ENCODE data around the gene SLC4A5. TPM values are rescaled to one million over a fixed set of nuclear protein-coding genes. Genes with fewer than 3 reads are reported as not detected.

Gene SLC4A5
- total RNA-seq, 4 donors from 2014 or later = 3.2 to 30.4 (median 4.2) TPM

- Histone ChIP-seq H3K27me3 (no peaks in the 10 kb centered on the region), H3K4me1 (peaks cover 37% of the 10 kb centered on the region), H3K9me3 (no peaks in the 10 kb centered on the region), H3K36me3 (no peaks in the 10 kb centered on the region), H3K4me3 (peak overlapping the region; percentile 81), H3K27ac (no peak overlapping the region)
- no peak for DNase-seq (ENCODE audit: low spot score in 2 of 2)
- WGBS = 54% methylated on average over 8 of the region's 8 CpGs
- no peak for TF ChIP-seq EP300 (IDR thresholded peaks at IDR 0.05)
- TF ChIP-seq POLR2A (IDR thresholded peaks at IDR 0.05) = no peak
- TF ChIP-seq POLR2AphosphoS5 (IDR thresholded peaks at IDR 0.05) = no peak
- TF ChIP-seq, protein P1, sequence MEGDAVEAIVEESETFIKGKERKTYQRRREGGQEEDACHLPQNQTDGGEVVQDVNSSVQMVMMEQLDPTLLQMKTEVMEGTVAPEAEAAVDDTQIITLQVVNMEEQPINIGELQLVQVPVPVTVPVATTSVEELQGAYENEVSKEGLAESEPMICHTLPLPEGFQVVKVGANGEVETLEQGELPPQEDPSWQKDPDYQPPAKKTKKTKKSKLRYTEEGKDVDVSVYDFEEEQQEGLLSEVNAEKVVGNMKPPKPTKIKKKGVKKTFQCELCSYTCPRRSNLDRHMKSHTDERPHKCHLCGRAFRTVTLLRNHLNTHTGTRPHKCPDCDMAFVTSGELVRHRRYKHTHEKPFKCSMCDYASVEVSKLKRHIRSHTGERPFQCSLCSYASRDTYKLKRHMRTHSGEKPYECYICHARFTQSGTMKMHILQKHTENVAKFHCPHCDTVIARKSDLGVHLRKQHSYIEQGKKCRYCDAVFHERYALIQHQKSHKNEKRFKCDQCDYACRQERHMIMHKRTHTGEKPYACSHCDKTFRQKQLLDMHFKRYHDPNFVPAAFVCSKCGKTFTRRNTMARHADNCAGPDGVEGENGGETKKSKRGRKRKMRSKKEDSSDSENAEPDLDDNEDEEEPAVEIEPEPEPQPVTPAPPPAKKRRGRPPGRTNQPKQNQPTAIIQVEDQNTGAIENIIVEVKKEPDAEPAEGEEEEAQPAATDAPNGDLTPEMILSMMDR (IDR thresholded peaks at IDR 0.05) = no peak
Measured at GRCh38 chr2:74199871-74200305, 143.3 kb downstream of the SLC4A5 start.

DNA sequence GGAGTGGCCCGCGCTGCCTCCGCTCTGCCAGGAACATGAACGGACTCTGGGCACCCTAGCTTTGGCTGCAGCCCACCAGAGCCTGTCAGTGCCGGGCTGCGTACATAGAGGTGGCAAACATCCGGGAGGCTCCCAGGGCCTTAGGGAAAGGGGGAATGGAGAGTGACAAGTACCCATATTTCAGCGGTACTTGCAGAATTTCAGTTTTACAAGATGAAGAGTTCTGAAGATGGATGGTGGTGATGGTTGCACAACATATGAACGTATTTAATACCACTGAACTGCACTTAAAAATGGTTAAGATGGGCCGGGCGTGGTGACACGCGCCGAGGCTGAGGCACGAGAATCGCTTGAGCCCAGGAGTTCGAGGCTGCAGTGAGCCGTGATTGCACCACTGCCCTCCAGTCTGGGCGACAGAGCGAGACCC, 143.9 kb downstream of the SLC4A5 start:
- Histone ChIP-seq H3K9me3 (no peaks in the 10 kb centered on the region), H3K4me1 (peaks cover 35% of the 10 kb centered on the region), H3K27me3 (no peaks in the 10 kb centered on the region), H3K27ac (peak overlapping the region; percentile 94), H3K4me3 (peak overlapping the region; percentile 81), H3K36me3 (no peaks in the 10 kb centered on the region)
- TF ChIP-seq EP300 (IDR thresholded peaks at IDR 0.05) (no peak), POLR2AphosphoS5 (IDR thresholded peaks at IDR 0.05) (no peak)
- 12% methylated on average over 17 of the region's 20 CpGs for WGBS
- no peak for DNase-seq (ENCODE audit: low spot score in 2 of 2)

DNA sequence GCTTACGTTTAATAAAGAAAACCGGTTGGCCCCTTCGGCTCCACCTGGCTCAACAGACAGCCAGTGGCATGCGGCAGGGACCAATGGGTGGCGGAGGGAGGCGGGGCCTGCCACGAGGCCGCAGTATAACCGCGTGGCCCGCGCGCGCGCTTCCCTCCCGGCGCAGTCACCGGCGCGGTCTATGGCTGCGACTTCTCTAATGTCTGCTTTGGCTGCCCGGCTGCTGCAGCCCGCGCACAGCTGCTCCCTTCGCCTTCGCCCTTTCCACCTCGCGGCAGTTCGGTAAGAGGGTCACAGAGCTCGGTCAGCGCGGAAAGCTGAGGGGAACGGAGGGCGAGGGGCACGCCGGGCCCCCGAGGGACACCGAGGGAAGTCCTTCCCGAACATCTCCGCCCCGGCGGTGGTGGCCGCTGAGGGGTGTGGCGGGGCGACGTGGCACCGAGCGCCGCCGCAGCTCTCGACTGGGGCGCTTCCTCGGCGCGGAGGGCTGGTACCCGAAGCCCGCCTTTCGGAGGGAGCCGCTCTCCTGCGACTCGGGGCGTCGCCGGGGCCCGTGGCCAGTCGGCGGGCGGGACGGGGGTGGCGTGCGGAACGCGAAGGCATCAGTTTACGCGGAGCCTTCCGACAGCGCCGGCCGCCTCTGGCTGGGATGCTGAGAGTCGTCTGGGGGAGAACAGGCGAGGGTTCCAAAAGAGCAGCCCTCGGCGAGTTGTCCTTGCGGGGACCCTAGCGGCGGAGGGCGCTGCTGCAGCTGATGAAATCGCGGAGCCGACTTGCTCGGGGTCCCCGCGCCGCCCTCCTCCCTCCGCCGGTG, 144.5 kb downstream of the SLC4A5 start, which contains the start of gene MTHFD2:
TSS of gene MTHFD2 (plus strand) at position 155 of the 814 bp plus-strand sequence. CDS start at position 182, 27 bp downstream.
- Histone ChIP-seq H3K36me3 (no peaks in the 10 kb centered on the region), H3K4me3 (peak within 1 kb of the TSS; percentile 81), H3K27me3 (no peaks in the 10 kb centered on the region), H3K27ac (peak within 1 kb of the TSS; percentile 94), H3K4me1 (peaks cover 35% of the 10 kb centered on the region), H3K9me3 (no peaks in the 10 kb centered on the region)
- WGBS = 0% methylated on average over 2 of the region's 96 CpGs
- peak; percentile 93 to 94 for DNase-seq (ENCODE audit: low spot score in 2 of 2)
- TF ChIP-seq POLR2A (IDR thresholded peaks at IDR 0.05) = peak in 1 of 2 donors; percentile 63
- TF ChIP-seq EP300 (IDR thresholded peaks at IDR 0.05) = no peak
- TF ChIP-seq, protein P1 (IDR thresholded peaks at IDR 0.05) = peak; percentile 62 to 88
- peak in 1 of 3 donors; percentile 23 for TF ChIP-seq POLR2AphosphoS5 (IDR thresholded peaks at IDR 0.05)

DNA sequence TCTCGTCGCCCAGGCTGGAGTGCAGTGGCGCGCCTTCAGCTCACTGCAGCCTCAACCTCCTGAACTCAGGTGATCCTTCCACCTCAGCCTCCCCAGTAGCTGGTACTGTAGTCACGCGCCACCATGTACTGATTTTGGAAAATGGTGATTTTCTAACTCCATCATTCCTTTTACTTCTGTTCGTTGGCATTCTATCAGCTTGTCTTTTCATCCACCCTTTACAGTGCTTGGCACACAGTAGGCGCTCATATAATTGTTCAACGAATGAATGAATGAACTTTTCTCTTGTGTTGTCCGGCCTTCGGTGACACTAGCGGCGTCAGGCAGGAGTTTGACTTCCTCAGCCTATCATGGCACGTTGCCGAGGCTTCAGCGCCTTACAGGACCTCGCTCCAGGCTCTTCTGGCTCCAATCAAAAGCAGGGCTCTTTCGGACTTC, 145.2 kb downstream of the SLC4A5 start:
- TF ChIP-seq, protein P1 (IDR thresholded peaks at IDR 0.05) = no peak
- TF ChIP-seq EP300 (IDR thresholded peaks at IDR 0.05) (no peak), POLR2AphosphoS5 (IDR thresholded peaks at IDR 0.05) (no peak), POLR2A (IDR thresholded peaks at IDR 0.05) (no peak)

DNA sequence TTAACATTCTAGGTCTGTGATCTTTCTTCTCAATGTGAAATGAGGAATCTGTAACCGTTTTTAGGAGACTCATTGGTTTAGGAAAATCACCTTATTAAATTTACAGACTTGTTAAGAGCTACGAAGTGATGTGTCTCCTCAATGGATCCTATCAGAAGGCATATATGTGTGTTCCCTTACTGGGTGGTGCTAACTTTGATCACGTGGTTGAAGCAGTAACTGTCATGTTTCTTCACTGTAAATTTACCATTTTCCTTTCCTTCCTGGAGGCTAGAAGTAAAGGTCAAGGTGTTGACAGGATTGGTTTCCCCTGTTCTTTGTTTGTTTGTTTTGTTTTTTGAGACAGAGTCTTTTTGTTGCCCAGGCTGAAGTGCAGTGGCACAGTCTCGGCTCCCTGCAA, 146.2 kb downstream of the SLC4A5 start:
- DNase-seq (ENCODE audit: low spot score in 2 of 2) = no peak
- H3K27me3 ChIP-seq = no peaks in the 10 kb centered on the region
- H3K27ac ChIP-seq = no peak overlapping the region
- H3K9me3 ChIP-seq = no peaks in the 10 kb centered on the region
- WGBS = 45% methylated on average over 4 of the region's 4 CpGs
- H3K4me1 ChIP-seq = peaks cover 29% of the 10 kb centered on the region
- no peak overlapping the region for H3K4me3 ChIP-seq
- no peak for TF ChIP-seq POLR2A (IDR thresholded peaks at IDR 0.05)
- TF ChIP-seq, protein P1 (IDR thresholded peaks at IDR 0.05) = no peak
- no peak for TF ChIP-seq EP300 (IDR thresholded peaks at IDR 0.05)
- TF ChIP-seq POLR2AphosphoS5 (IDR thresholded peaks at IDR 0.05) = no peak
- H3K36me3 ChIP-seq = no peaks in the 10 kb centered on the region

More for the DNA sequence above, 145.2 kb downstream of the SLC4A5 start:
- H3K27ac ChIP-seq = peak overlapping the region; percentile 94
- H3K9me3 ChIP-seq = no peaks in the 10 kb centered on the region
- no peaks in the 10 kb centered on the region for H3K27me3 ChIP-seq
- peak overlapping the region; percentile 81 for H3K4me3 ChIP-seq
- H3K36me3 ChIP-seq = no peaks in the 10 kb centered on the region
- WGBS = 34% methylated on average over 18 of the region's 18 CpGs
- peaks cover 35% of the 10 kb centered on the region for H3K4me1 ChIP-seq
- DNase-seq (ENCODE audit: low spot score in 2 of 2) = no peak
